Measurements from ENCODE around the gene MYB. TPM values are rescaled to one million over a fixed set of nuclear protein-coding genes. Genes with fewer than 3 reads are reported as not detected.

Gene MYB
- total and polyA plus RNA-seq, 2 of the 13 experiments (the other 11 are each of a cell fraction or from before 2014, with no cell fraction given): 0.04 to 0.20 TPM

- no peak for TF ChIP-seq ZNF841 (CRISPR knock-in tag; IDR thresholded peaks at IDR 0.05; ENCODE audit: borderline replicate concordance)
- TF ChIP-seq STAG1 (CRISPR knock-in tag; IDR thresholded peaks at IDR 0.05): peak; percentile 64
- 0 out of 2 replicates have a peak, but pooled peaks have one; percentile 50 for TF ChIP-seq KDM2A (CRISPR knock-in tag; IDR thresholded peaks at IDR 0.05; ENCODE audit: borderline replicate concordance, low read depth)
- peak; percentile 30 for TF ChIP-seq ZNF883 (CRISPR knock-in tag; IDR thresholded peaks at IDR 0.05; ENCODE audit: not compliant biosample characterization)
- 0 out of 2 replicates have a peak, but pooled peaks have one; percentile 34 for TF ChIP-seq ZMYM3 (CRISPR knock-in tag; IDR thresholded peaks at IDR 0.05)
- 0 out of 2 replicates have a peak, but pooled peaks have one; percentile 39 for TF ChIP-seq ZNF598 (CRISPR knock-in tag; IDR thresholded peaks at IDR 0.05; ENCODE audit: borderline replicate concordance)
- 0 out of 2 replicates have a peak, but pooled peaks have one; percentile 32 for TF ChIP-seq MEF2D (CRISPR knock-in tag; IDR thresholded peaks at IDR 0.05)
- peak; percentile 71 for TF ChIP-seq CTCF (CRISPR knock-in tag; IDR thresholded peaks at IDR 0.05)
- 0 out of 2 replicates have a peak, but pooled peaks have one; percentile 34 for TF ChIP-seq ZNF619 (CRISPR knock-in tag; IDR thresholded peaks at IDR 0.05)
- 0 out of 2 replicates have a peak, but pooled peaks have one; percentile 24 for TF ChIP-seq RAD21 (CRISPR knock-in tag; IDR thresholded peaks at IDR 0.05)
- TF ChIP-seq ZMYM4 (CRISPR knock-in tag; IDR thresholded peaks at IDR 0.05): 0 out of 2 replicates have a peak, but pooled peaks have one; percentile 18
- no peak for TF ChIP-seq ZBTB37 (CRISPR knock-in tag; IDR thresholded peaks at IDR 0.05)
- peak; percentile 73; the same call in 1 of the 2 replicates for TF ChIP-seq ZNF274 (CRISPR knock-in tag; IDR thresholded peaks at IDR 0.05)
- TF ChIP-seq HINFP (CRISPR knock-in tag; IDR thresholded peaks at IDR 0.05; ENCODE audit: low read depth): no peak
- TF ChIP-seq EZH2 (conservative IDR thresholded peaks at IDR 0.05; ENCODE audit: low read depth, low read length): peak; percentile 88; the same call in 1 of the 2 replicates
- no peak for TF ChIP-seq KLF15 (CRISPR knock-in tag; IDR thresholded peaks at IDR 0.05; ENCODE audit: borderline replicate concordance)
- TF ChIP-seq MTF2 (CRISPR knock-in tag; IDR thresholded peaks at IDR 0.05; ENCODE audit: borderline replicate concordance): peak; percentile 40; the same call in 1 of the 2 replicates
These were observed 2.7 kb downstream of the MYB start (continued) for GRCh38 chr6:135183532-135184440.
